ENCODE measurements around the gene SLC1A6.
"Not testable (repeated sequence)": the region's sequence is repeated elsewhere in the genome, so short reads cannot be mapped to it uniquely, and the experiment has no call there.

The SLC1A6 gene

GRCh38 chr19:14979476-14980255, at the start of gene SLC1A6:
SLC1A6 (minus strand) TSS chr19:14979864; CDS start chr19:14972910, 6,954 bp downstream.
- DNase-seq (ENCODE audit: low spot score) = no peak

- DNase-seq (ENCODE audit: low spot score) = no peak
These were observed 48.8 kb upstream of the SLC1A6 start for GRCh38 chr19:15028490-15028889.

- no peak for DNase-seq (ENCODE audit: low spot score)
These were observed 45.6 kb upstream of the SLC1A6 start for GRCh38 chr19:15025217-15025616.

- DNase-seq (ENCODE audit: low spot score) = no peak
These were observed 43.1 kb upstream of the SLC1A6 start for GRCh38 chr19:15022752-15023151.

GRCh38 chr19:15021286-15022007, 41.8 kb upstream of the SLC1A6 start:
- no peak for DNase-seq (ENCODE audit: low spot score)

DNA sequence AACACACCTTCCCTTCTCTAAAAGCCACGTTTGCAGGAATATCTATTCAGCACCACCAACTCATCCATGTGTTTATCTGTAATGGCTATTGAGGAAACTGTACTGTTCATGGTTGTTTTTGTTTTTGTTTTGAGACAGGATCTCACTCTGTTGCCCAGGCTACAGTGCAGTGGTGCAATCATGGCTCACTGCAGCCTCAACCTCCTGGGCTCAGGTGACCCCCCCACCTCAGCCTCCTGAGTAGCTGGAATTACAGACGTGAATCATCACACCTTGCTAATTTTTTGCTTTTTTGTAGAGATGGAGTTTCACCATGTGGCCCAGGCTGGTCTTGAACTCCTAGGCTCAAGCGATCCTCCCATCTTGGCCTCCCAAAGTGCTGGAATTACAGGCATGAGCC, 39.2 kb upstream of the SLC1A6 start:
- not testable (repeated sequence) for DNase-seq (ENCODE audit: low spot score)

GRCh38 chr19:15015946-15016542, 36.4 kb upstream of the SLC1A6 start:
- no peak for DNase-seq (ENCODE audit: low spot score)

DNA sequence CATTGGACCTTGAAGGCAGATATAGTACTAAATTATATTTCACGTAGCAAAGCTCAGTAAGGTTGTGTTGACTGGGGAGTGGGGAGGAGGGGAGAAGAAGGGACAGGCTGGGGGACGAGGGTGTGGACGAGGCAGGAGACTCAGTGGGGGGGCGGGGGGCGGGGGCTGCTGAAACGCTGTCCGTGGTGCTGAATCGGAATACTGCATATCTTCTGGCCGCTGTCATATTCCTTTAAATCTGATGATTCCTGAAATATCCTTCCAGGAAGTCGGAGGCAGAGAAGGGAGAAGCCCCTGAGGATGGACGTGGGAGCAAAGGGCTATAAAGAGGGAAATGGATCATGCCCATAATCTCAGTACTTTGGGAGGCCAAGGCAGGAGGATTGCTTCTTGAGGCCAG, 34.9 kb upstream of the SLC1A6 start:
- no peak for DNase-seq (ENCODE audit: low spot score)

DNA sequence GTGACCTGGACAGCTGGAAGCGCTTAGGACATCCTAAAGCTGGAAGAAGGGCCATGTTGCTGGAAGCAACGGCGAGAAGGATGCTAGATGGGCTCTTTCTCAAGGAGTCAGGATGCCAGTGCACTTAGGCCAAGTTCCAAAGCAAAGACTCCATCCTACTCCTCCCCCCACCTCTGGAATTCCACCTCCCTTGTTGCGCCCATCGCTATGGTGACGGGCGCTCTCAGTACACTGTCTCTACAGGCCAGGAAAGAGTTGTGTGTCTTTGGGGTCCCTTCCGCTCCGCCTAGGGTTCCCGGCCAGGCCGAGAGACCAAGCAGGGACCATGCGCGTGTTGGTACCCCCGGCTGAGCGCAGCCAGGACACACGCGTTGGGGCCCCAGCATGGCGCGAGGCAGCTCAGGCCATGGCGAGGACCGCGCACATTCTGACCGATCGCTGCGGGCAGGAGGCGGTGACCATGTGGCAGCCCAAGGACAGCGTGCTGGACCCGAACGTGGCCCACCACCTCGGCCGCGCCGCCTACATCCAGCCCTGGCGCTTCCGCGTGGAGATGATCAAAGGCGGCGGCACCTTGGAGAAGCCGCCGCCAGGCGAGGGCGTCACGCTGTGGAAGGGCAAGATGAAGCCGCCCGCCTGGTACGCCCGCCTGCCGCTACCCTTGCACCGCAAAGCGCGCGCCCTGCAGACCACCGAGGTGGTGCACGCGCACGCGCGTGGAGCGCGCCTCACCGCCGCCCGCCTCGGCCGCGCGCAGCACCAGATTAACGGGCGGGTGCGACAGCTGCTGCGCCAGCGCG, 31.0 kb upstream of the SLC1A6 start:
- no peak for DNase-seq (ENCODE audit: low spot score)

DNA sequence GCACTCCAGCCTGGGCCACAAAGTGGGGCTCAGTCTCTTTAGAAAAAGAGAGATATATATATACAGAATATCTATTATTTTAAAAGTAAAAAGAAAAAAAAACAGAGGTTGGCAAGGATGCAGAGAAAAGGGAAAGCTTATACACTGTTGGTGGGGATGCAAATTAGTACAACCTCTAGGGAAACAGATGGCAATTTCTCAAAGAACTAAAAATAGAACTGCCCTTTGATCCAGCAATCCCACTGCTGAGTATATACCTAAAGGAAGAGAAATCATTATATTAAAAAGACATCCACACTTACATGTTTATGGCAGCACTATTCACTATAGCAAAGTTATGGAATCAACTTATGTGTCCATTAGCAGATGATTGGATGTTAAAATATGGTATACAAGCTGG, 28.6 kb upstream of the SLC1A6 start:
- no peak for DNase-seq (ENCODE audit: low spot score)

DNA sequence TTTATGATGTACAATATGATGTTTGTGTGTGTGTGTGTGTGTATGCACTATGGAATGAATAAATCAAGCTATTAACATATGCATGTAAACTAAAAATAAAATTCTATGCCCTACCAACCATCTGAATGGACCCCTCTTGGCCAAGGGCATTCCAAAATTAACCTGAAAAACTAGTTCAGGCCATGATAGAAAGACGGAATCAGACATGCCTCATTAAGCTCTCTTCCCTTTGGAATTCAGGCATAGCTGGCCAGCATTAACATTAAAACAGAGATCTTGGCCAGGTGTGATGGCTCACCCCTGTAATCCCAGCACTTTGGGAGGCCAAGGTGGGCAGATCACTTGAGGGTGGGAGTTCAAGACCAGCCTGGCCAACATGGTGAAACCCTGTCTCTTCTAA, 18.3 kb upstream of the SLC1A6 start:
- no peak for DNase-seq (ENCODE audit: low spot score)

- no peak for DNase-seq (ENCODE audit: low spot score)
These were observed 13.1 kb upstream of the SLC1A6 start for GRCh38 chr19:14992780-14993179.

DNA sequence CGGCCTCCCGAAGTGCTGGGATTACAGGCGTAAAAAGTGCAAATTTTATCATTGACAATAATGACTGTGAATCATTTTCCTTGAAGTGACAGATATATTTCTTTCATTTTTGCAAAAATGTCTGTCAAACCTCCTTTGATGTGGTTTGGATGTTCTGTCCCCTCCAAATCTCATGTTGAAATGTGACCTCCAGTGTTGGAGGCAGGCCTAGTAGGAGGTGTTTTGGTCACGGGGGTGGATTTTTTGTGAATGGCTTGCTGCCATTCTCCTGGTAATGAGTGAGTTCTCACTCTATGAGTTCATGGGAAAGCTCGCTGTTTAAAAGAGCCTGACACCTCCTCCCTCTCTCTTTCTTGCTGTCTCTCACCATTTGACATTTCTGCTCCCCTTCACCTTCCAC, 5.5 kb upstream of the SLC1A6 start:
- no peak for DNase-seq (ENCODE audit: low spot score)

DNA sequence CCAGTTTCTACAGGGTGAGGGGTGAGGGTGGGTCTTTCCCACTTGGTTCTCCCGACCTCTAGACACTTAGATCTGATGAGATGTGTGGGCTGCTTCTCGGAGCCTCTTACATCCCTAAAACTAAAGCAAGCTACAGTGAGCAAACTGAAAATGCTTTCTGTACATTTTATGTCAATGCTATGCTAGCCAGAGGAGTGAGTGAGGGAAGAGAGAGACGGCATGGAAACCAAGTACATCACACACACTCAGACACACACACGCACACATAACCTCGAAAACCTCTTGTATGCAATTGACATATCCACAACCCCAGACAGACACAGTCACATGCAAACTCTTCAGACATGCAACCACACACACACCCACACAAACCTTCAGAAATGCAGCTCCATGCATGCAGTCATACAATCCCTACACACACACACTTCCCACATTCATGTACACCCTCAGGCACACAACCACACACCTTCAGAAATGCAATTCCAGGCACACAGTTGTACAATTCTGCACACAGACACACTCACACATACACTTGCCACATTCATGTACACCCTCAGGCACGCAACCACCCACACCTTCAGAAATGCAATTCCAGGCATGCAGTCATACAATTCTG, 1.4 kb downstream of the SLC1A6 start:
- DNase-seq (ENCODE audit: low spot score) = no peak

DNA sequence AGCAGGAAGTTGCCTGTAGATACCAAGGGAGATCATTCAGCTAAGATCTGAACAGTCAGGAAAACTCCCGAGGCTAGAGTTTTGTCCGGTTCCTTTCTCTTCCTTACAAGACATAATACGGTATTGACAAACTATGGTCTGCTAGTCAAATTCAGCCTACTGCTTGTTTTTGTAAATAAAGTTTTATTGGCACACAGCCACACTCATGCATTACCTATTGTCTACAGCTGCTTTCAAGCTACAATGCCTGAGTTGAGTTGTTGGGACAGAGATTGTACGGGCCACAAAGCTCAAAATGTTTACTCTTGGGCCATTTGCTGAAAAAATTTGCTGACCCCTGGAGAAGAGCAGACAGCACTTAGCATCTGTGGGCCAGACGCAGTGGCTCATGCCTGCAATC, 2.5 kb downstream of the SLC1A6 start:
- no peak for DNase-seq (ENCODE audit: low spot score)

GRCh38 chr19:14974488-14974887, 5.2 kb downstream of the SLC1A6 start:
- DNase-seq (ENCODE audit: low spot score) = no peak

DNA sequence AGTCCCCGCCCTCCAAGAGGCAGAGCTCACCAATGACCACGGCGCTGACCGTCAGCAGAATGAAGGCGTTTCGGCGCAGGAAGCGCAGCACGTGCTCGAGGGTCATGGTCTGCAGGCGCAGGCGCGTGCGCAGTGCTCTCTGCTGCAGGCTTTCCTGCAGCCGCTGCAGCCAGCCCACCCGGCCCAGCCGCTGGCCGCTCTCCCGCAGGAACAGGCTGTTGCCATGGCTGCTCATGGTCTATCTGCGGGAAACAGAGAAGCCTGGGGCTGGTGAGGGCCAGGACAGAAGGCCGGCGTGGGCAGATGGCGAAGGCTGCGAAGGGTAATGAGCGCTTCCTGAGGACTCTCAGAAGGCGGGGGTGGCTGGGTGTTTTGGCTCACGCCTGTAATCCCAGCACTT, 7.0 kb downstream of the SLC1A6 start:
- DNase-seq (ENCODE audit: low spot score) = no peak

DNA sequence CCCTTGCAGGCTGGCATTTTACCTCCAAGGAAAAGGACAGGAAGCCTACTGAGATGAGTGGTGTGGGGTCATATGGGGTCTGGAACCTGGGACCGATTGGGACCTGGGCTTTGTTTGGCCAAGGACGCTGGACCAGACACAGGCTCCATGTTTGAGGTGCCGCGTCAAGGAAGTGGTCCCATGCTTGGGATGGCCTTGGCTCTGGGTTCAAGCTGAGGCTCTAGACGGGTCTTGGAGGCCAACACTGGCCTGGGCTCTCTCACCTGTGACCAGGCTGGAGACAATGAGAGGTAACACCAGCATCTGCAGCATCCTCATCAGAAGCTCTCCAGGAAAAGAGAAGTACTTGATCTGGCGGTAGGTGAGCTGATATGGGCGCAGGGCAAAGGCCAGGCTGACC, 8.2 kb downstream of the SLC1A6 start:
- DNase-seq (ENCODE audit: low spot score) = no peak

GRCh38 chr19:14968247-14968646, 11.4 kb downstream of the SLC1A6 start:
- no peak for DNase-seq (ENCODE audit: low spot score)

- no peak for DNase-seq (ENCODE audit: low spot score)
These were observed 17.5 kb downstream of the SLC1A6 start for GRCh38 chr19:14961956-14962685.

- no peak for DNase-seq (ENCODE audit: low spot score)
These were observed 20.4 kb downstream of the SLC1A6 start for GRCh38 chr19:14959263-14959662.
